ENCODE data around the gene PHYHIPL.

- TF ChIP-seq POLR2A (IDR thresholded peaks at IDR 0.05): no peak
- TF ChIP-seq EP300 (IDR thresholded peaks at IDR 0.05): no peak
Observed at GRCh38 chr10:59176241-59177030, at the start of gene PHYHIPL.

Measured in stomach (tissue), 4 donors.